ENCODE results near the gene EXOSC2.

DNA sequence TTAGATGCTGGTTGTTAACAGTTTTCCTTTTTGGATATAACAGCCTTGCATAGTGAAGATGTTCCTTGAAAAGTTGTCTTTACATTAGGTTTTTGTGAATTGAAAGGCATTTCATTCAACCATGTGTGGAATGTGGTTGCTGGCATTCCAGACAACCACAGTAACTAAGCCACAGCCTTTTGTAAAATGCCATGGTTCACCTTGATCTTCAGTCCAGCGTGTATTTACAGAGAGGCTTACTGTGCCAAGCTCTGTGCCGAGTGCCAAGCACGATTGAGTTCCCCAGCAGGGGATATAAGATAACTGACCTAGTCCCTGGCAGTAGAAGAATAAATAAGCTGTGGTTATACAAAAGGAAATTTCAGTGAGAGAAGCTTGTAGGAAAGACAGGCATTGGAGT, 4.9 kb downstream of the EXOSC2 start:
- TF ChIP-seq, protein P1, sequence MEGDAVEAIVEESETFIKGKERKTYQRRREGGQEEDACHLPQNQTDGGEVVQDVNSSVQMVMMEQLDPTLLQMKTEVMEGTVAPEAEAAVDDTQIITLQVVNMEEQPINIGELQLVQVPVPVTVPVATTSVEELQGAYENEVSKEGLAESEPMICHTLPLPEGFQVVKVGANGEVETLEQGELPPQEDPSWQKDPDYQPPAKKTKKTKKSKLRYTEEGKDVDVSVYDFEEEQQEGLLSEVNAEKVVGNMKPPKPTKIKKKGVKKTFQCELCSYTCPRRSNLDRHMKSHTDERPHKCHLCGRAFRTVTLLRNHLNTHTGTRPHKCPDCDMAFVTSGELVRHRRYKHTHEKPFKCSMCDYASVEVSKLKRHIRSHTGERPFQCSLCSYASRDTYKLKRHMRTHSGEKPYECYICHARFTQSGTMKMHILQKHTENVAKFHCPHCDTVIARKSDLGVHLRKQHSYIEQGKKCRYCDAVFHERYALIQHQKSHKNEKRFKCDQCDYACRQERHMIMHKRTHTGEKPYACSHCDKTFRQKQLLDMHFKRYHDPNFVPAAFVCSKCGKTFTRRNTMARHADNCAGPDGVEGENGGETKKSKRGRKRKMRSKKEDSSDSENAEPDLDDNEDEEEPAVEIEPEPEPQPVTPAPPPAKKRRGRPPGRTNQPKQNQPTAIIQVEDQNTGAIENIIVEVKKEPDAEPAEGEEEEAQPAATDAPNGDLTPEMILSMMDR (conservative IDR thresholded peaks at IDR 0.05 in 1 of 2, IDR thresholded peaks at IDR 0.05 in 1 of 2; ENCODE audit: extremely low read depth in 1 of 2, insufficient read depth in 1 of 2, low read depth in 1 of 2, low read length in 2 of 2) = no peak
- TF ChIP-seq EZH2 (IDR thresholded peaks at IDR 0.05; ENCODE audit: borderline replicate concordance, low read length) = no peak

Data from mammary epithelial cell (primary cell).